Hepatocyte (in vitro differentiated cells): ENCODE measurements around the gene CPNE4. TPM values are rescaled to one million over a fixed set of nuclear protein-coding genes. Genes with fewer than 3 reads are reported as not detected.
A peak's percentile ranks its signal among the peaks of the same experiment; 100 is the strongest.

ENCODE experiments used
- DNase-seq: peaks from one replicate; pipeline ENCODE4 v3.0.0-alpha.2; 2016; ENCODE audit warnings: low spot score
- H2AFZ ChIP-seq: fragments of 200-600 bp; sonication (generic); 2 replicates; pipeline ENCODE4 v1.6.0; 2016; ENCODE audit warnings: antibody characterized with exemption, mild to moderate bottlenecking
- H3K27ac ChIP-seq: fragments of 200-600 bp; sonication (generic); 2 replicates; pipeline ENCODE4 v1.5.1; 2016; ENCODE audit warnings: mild to moderate bottlenecking
- H3K27me3 ChIP-seq: fragments of 200-600 bp; sonication (generic); 2 replicates; pipeline ENCODE4 v1.6.1; 2016
- H3K36me3 ChIP-seq: fragments of 200-600 bp; sonication (generic); replicated peaks from 2 replicates; pipeline ENCODE4 v1.5.1; 2016; ENCODE audit warnings: low read depth; ENCODE audit not compliant: insufficient read depth
- H3K4me1 ChIP-seq: fragments of 200-600 bp; sonication (generic); 2 replicates; pipeline ENCODE4 v1.5.1; 2016; ENCODE audit warnings: mild to moderate bottlenecking, moderate library complexity; ENCODE audit not compliant: insufficient read depth
- H3K4me2 ChIP-seq: fragments of 200-600 bp; sonication (generic); 2 replicates; pipeline ENCODE4 v1.6.0; 2016
- H3K4me3 ChIP-seq: fragments of 200-600 bp; sonication (generic); 2 replicates; pipeline ENCODE4 v1.5.1; 2016; ENCODE audit warnings: mild to moderate bottlenecking
- H3K79me2 ChIP-seq: fragments of 200-600 bp; sonication (generic); 2 replicates; pipeline ENCODE4 v1.6.0; 2017; ENCODE audit warnings: mild to moderate bottlenecking
- H3K9me2 ChIP-seq: fragments of 200-600 bp; sonication (generic); replicated peaks from 2 replicates; pipeline ENCODE4 v1.6.0; 2017; ENCODE audit warnings: mild to moderate bottlenecking; ENCODE audit not compliant: insufficient read depth
- H3K9me3 ChIP-seq: fragments of 200-600 bp; sonication (generic); 2 replicates; pipeline ENCODE4 v1.5.1; 2016; ENCODE audit warnings: low read depth, mild to moderate bottlenecking
- H4K20me1 ChIP-seq: fragments of 200-600 bp; sonication (generic); 2 replicates; pipeline ENCODE4 v1.6.0; 2016; ENCODE audit warnings: mild to moderate bottlenecking; ENCODE audit not compliant: insufficient read depth, poor library complexity, severe bottlenecking
- CTCF ChIP-seq: fragments of 200-600 bp; sonication (generic); IDR thresholded peaks from 2 replicates; pipeline ENCODE4 v1.5.1; 2016; ENCODE audit warnings: antibody characterized with exemption, mild to moderate bottlenecking; ENCODE audit not compliant: poor library complexity
- EZH2 ChIP-seq: fragments of 200-600 bp; sonication (generic); IDR thresholded peaks from 2 replicates; pipeline ENCODE4 v1.6.1; 2016; ENCODE audit warnings: antibody characterized with exemption, mild to moderate bottlenecking, borderline replicate concordance
- EZH2phosphoT487 ChIP-seq: fragments of 200-600 bp; sonication (generic); IDR thresholded peaks from one replicate; pipeline ENCODE4 v1.6.1; 2018; ENCODE audit warnings: antibody characterized with exemption, mild to moderate bottlenecking, low read depth, moderate library complexity; ENCODE audit not compliant: unreplicated experiment, severe bottlenecking
- WGBS: methylation state at CpG from one replicate; pipeline ENCODE4 v1.1.6; 2016; ENCODE audit warnings: low lambda C conversion rate; ENCODE audit errors: missing lambda C conversion rate; 5-methylcytosine and 5-hydroxymethylcytosine counted together
- polyA plus RNA-seq: library from polyadenylated mRNA; unstranded; fragments of >200 nt; fragmentation: Nextera tagmentation; extraction: Ambion mirVana; gene quantifications from 2 replicates; pipeline ENCODE4 v1.2.1, GENCODE V29; 2016
- total RNA-seq: library from RNA; depleted of rRNA; stranded (reverse); fragments of >200 nt; gene quantifications from 2 replicates; pipeline ENCODE4 v1.2.3, GENCODE V29; 2014

CPNE4 gene
- total and polyA plus RNA-seq, 2 experiments from 2014 or later: 0.37 to 0.52 TPM

- Histone ChIP-seq H4K20me1 (no peaks in the 10 kb centered on the region), H3K9me3 (no peaks in the 10 kb centered on the region), H3K4me2 (no peak overlapping the region), H3K27me3 (no peaks in the 10 kb centered on the region), H3K4me3 (no peak overlapping the region), H3K27ac (no peak overlapping the region), H2AFZ (no peak overlapping the region), H3K79me2 (no peaks in the 10 kb centered on the region), H3K4me1 (no peaks in the 10 kb centered on the region), H3K36me3 (no peaks in the 10 kb centered on the region), H3K9me2 (no peaks in the 10 kb centered on the region)
- WGBS: 63% methylated on average over 2 of the region's 2 CpGs
- DNase-seq: no peak
- no peak for TF ChIP-seq EZH2
- TF ChIP-seq EZH2phosphoT487: no peak
- TF ChIP-seq CTCF: no peak
Observed at GRCh38 chr3:131912255-131912654, 122.6 kb downstream of the CPNE4 start.

GRCh38 chr3:131907796-131908195, 127.0 kb downstream of the CPNE4 start:
- Histone ChIP-seq H3K9me2 (no peaks in the 10 kb centered on the region), H3K4me1 (no peaks in the 10 kb centered on the region), H4K20me1 (no peaks in the 10 kb centered on the region), H3K27me3 (no peaks in the 10 kb centered on the region), H3K27ac (no peak overlapping the region), H3K9me3 (no peaks in the 10 kb centered on the region), H3K36me3 (no peaks in the 10 kb centered on the region), H3K4me3 (no peak overlapping the region), H3K79me2 (no peaks in the 10 kb centered on the region), H3K4me2 (no peak overlapping the region), H2AFZ (no peak overlapping the region)
- DNase-seq: no peak
- 82% methylated on average over 1 of the region's 1 CpG for WGBS
- no peak for TF ChIP-seq EZH2phosphoT487
- no peak for TF ChIP-seq EZH2
- no peak for TF ChIP-seq CTCF

- Histone ChIP-seq H3K4me3 (no peak overlapping the region), H3K36me3 (no peaks in the 10 kb centered on the region), H3K27me3 (no peaks in the 10 kb centered on the region), H3K9me2 (no peaks in the 10 kb centered on the region), H3K27ac (no peak overlapping the region), H3K79me2 (no peaks in the 10 kb centered on the region), H4K20me1 (no peaks in the 10 kb centered on the region), H3K4me1 (no peaks in the 10 kb centered on the region), H2AFZ (no peak overlapping the region), H3K4me2 (no peak overlapping the region), H3K9me3 (no peaks in the 10 kb centered on the region)
- WGBS: 68% methylated on average over 4 of the region's 4 CpGs
- TF ChIP-seq EZH2phosphoT487 (no peak), EZH2 (no peak), CTCF (no peak)
- DNase-seq: peak; percentile 42
Observed at GRCh38 chr3:131903988-131904415, 130.8 kb downstream of the CPNE4 start.

GRCh38 chr3:131901686-131902085, 133.1 kb downstream of the CPNE4 start:
- TF ChIP-seq CTCF (no peak), EZH2 (no peak), EZH2phosphoT487 (no peak)
- Histone ChIP-seq H3K9me3 (no peaks in the 10 kb centered on the region), H3K36me3 (no peaks in the 10 kb centered on the region), H3K4me3 (no peak overlapping the region), H3K79me2 (no peaks in the 10 kb centered on the region), H3K9me2 (no peaks in the 10 kb centered on the region), H3K27ac (no peak overlapping the region), H3K4me1 (no peaks in the 10 kb centered on the region), H4K20me1 (no peaks in the 10 kb centered on the region), H3K27me3 (no peaks in the 10 kb centered on the region), H2AFZ (no peak overlapping the region), H3K4me2 (no peak overlapping the region)
- no peak for DNase-seq
- 94% methylated on average over 1 of the region's 1 CpG for WGBS
